Superior temporal gyrus (tissue), 1 donor: ENCODE measurements around the gene SYNM.

Source experiments
- DNase-seq: peaks from one replicate; pipeline ENCODE4 v3.0.0-alpha.2; 2016; ENCODE audit errors: extremely low spot score

SYNM gene

DNA sequence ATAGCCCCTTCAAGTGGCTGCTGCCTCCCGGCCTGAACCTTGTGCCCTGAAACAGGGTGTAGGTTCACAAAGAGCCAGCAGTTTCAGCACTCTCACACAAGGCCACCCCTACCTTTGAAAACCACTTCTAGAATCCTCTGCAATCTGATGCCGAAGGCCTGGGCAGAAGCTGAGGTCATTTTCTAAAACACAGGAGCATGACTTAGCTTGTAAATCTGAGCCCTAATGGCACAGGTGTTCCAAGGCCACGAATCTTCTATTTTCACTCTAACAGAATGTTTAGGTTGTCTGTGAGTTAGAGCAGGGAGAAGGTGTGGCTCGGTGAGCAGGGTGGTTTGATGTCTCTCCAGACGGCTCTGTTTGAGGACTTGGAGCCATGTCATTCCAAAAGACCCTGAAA, 62.3 kb downstream of the SYNM start:
- DNase-seq, result no peak

DNA sequence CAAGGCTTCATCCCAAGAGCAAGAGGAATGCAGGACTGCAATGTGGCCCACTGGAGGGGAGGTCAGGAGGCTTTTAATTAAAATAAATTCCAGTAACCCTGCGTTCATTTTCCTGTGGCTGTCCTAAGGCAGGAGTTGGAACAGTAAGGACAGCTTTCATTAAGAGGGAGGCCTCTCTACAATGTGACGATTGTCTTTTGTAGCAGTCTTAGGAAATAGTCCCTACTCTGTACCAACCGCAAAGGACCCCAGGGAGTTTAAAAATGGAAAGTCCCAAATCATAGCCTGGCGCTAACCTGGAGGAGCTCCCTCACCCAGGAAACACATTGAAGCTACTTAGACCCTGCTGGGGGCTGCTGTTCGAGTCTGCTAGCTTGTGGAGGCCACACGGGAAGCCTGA, 62.8 kb downstream of the SYNM start:
- DNase-seq, result no peak

DNA sequence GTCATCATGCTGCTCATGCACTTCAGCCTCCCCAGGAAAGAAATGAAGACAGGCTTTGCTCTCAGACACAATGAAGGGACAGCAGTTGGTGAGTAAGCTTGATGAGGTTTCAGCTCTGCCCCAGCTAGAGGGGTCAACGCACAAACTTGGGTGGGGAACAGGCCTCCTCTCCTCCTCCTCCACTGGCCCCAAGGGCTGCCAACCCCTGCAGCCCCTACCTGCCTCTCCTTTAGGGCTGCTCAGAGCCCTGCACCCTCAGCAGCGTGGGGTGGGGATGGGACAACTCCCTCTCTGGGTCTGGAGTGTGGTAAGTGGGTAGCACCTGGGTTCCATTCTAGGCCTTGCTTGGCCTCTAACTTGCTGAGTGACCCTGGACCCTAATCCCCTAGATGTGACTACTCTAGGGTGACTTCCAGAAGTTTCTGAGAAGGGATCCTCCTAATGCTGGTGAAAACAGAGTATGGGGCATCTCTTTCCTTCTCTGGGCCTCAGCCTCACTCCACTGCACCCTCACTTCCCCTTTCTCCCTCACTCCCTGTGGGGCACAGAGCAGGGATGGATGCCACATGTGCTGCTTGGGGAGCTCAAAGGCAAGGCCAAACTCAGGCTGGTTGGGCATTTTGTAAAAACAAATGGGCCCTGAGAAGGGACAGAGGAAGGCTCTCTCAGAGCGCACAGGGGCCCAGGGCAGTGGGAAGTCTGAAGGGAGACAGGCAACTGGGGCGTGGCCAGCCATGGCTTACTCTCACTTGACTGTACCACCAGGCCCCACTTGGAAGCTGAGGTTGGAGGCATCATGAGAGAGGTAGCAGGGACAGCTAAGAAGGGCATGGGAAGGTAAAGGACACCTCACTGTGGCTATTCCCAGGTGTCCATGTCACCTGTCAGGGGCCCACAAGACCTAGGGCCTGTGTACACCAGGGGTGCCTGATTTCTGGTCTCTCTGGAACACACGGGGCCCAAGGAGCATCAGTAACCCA, 64.0 kb downstream of the SYNM start:
- no peak for DNase-seq

DNA sequence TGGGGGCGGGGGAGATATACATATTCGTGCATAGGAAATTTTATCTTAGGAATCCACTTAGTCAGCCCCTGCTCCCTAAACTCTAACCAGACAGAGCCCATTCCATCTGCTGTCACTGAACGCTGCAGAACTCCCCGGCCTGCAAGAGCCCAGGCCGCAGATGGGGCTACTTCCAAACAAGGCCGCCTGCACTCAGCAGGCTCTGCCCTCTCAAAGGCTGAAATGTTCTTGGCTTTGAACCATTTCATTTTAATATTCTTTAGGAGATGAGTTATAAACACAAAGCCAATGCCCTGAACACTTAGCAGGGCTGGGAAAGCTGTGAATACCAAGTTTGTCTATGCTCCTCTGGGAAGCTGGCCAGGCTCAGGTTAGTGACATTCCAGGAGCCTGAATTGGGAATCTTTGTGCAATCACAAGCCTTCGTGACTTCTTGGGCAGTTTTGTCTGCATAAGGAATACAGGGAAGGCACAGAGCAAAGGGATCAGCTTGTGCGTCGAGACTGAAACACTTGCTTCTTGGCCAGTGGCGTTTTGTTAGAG, 65.0 kb downstream of the SYNM start:
- no peak for DNase-seq

DNA sequence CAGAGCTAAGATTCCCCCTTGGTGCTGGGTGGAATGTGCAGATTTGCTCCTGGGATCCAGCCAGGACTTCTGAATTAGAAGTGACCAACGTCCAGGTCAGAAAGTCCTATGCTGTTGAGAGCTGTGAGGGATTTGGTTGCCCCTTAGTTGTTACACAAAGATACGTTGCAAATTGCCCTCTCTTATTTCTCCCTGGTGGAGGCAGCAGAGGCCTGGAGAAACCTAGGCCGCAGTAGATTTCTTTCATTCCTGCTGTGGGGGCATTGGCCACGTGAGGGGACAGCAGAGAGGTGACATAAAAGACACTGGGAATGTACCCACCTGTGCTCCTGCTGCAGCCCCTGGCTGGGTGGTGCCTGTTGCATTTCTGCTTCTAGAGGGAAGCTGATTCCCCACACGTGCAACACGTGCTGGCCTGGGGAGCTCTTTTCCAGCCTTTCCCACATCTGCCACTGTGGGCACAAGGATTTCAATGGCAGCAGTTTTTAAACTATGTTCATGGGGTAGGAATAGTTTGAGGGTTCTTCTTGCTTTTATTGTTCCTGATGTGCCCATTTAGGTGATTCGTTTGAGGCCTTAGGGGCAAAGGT, 65.7 kb downstream of the SYNM start:
- DNase-seq, result no peak

DNA sequence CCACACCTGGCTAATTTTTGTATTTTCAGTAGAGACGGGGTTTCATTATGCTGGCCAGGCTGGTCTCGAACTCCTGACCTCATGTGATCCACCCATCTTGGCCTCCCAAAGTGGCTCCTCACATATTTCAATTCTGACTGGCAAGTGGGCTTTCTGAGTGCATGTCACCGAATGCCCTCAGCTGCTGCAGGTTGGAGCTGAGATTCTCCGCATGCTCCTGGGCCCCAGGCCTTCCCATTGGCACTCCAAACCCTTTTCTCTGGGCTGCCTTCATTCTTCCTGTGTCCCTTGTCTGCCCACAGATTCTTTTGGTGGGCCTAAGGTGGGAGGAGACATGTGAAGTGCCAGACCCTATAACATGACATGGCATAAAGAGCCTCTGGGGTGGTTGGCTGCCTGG, 67.3 kb downstream of the SYNM start:
- DNase-seq, result no peak

DNA sequence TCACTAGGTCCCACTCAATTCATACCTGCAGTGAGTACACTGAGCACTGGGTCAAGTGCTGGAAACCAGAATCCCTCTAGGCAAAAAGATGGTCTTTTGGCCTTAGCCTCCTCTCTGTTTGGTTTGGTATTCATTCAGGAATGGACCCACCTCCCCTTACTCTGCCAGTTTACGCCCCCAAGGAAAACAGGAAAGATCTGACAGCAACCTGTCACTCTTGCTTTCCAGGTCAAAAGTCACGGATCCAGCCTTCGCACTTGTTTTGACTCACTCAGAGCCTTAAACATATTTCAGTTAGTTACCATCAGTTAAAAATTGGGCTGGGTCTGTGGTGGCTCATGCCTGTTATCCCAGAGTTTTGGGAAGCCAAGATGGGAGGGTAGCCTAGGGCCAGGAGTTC, 68.1 kb downstream of the SYNM start:
- DNase-seq, result no peak

DNA sequence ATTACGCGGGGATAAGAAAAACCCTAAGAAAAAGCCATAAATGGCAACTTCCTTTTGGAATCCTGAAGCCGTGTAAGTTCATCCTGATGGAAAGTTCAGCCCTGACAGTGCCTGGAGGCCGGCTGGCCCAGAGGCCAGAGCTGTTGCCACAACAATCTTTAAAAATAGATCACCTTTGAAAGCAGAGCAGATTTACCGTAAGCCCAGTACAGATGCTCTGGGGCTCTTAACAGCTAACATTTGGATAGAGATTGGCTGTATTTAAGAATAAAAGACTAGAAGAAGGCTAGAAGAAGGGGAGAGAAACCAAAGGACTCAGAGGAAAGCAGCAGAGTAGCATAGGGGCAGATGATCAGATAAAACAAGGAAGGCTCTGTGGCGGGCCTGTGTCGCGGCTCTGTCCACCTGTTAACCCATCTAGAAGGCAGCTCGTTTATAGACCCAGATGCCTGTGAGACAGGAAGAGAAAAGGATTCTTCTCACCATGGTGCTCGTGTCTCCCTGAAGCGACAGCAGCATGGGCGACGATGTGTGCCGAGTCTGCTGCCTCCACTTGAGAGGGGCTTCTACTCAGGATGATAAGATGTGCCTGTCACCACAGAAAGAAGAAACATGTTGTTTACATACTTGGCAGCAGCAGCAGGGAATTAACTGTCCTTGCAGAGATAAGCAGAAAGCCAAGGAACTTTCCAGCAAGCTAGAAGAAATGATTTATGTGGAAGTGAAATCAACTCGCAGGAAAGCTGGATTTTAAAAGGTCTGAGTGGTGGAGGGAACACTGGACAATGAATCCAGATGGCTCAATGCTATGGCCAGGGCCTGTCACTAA, 69.9 kb downstream of the SYNM start:
- DNase-seq, result no peak

DNA sequence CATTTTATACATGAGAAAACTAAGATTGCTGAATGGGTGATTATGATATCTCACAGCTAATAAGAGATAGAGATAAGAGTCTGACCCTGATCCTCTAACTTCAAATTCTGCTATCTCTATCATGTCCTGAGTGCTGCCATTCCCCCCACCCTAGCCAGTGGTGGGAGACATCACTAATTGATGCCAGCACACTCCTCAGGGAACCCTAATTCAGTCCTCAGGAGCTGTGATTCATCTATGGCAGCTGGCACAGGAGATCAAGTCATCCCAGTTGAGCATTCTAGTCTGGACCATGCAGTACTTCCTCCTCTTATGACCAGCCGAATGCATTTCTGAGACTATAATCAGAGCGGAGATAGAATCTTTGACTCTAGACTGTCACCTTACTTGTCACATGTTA, 71.9 kb downstream of the SYNM start:
- no peak for DNase-seq

DNA sequence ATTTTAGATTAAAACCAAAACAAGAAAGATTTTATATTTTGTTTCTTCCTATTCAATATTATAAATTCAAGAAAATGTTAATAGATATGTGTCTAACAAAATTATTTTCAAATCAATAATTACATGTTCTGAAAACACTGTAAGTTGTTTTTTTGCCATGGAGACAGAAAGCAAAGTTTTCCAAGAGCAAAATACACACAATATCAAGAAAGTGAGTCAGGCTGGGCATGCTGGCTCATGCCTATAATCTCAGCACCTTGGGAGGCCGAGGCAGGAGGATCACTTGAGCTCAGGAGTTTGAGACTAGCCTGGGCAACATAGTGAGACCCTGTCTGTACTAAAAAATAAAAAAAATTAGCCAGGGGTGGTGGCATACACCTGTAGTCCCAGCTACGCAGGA, 72.8 kb downstream of the SYNM start:
- DNase-seq, result no peak

DNA sequence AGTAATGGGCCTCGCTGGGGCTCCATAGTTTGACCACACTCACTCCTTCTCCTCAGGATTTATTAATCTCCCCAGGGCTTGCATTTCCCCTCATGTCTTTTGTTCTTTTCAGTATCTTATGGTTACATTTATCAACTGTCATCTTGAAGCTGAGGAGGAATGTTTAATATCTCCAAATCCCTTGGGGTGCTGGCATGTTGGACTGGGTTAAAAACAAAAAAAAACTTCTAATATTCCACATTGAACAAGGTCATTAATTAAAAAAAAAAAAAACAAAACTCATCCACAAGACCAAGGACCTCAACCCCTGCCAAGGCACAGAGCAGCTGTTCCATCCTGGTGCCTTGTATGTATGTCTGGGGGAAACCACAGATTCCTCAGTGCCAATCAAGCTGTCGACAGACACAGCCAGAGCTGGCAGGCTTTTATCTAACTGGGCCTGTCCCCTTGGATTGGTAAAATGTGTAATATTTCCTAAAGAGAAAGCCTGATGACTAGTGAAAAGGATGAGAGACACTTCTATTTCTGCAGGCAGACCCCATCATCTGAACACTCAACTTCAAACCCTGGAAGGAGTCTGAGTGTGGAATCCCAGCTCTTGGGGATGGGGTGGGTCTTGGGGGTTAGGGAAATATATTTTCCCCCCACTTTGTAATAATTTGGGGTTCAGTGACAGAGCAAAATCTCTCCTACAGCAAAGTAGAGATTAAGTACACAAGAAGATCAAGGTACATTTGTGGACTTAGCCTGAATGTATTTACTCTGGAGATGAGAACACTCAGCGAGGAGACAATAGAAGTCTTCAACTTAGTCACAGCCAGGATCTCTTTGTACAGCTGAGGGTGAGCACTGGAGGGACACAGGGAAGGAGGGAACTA, 75.4 kb downstream of the SYNM start:
- no peak for DNase-seq

DNA sequence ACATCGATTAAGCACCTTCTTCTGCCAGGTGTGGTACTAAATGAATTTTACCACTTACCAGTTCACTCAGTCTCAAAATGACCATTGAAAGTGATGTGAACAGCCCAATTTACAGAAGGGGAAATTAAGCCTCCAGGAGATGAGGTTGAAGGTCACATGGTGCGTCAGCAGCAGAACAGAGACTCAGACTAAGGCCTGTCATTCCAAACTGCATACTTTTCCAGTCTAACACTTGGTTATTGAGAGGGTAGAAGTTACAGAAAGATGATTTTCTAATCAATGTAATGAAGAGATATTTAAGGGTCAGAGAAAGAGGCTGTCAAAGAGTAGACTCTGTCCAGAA, 76.1 kb downstream of the SYNM start:
- DNase-seq, result no peak

DNA sequence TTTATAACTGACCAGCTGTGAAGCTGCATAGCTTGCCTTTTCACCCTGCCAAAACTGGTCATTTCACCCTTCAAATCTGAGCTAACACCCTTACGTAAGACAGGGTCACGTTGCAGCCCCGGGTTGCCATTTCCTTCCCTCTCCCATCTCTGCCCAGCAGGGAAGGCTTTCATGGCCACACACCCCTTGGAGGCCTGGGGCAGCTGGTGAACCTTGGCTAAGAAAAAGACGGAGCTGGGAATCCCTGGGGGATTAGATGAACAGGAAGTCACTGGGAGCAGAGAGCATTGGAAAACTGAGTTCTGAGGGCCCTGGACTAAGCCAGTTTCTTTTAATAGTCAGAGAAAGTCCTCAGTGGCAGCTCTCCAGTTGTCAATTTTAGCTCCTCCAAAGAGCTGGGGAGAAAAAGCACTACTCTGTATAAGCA, 76.7 kb downstream of the SYNM start:
- DNase-seq, result peak; percentile 43

DNA sequence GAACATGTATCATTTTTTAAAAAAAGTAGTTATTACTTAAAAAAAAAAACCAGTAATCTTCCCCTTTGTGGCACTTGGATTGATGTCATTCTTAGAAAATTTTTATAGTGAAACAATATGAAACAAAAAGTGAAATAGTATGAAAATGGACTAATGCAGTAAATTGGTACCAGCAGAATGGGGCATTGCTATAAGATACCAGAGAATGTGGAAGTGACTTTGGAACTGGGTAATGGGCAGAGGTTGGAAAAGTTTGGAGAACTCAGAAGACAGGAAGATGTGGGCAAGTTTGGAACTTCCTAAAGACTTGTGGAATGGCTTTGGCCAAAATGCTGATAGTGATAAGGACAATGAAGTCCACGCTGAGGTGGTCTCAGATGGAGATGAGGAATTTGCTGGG, 77.9 kb downstream of the SYNM start:
- no peak for DNase-seq
